Measurements from ENCODE around the gene HAPLN3. TPM values are rescaled to one million over a fixed set of nuclear protein-coding genes. Genes with fewer than 3 reads are reported as not detected.

Gene HAPLN3
- polyA plus RNA-seq, 2 of the 4 experiments (the other 2 are of a cell fraction), result 8.5 to 39.7 TPM

GRCh38 chr15:88858934-88859333, 36.4 kb downstream of the HAPLN3 start:
- DNase-seq (ENCODE audit: low read depth in 1 of 2, low spot score in 1 of 2), result no peak
- Histone ChIP-seq H3K9me3 (peaks cover 23% of the 10 kb centered on the region), H3K4me2 (no peak overlapping the region), H3K4me3 (no peak overlapping the region), H3K27ac (no peak overlapping the region), H3K4me1 (no peaks in the 10 kb centered on the region)
- 61% methylated on average over 11 of the region's 11 CpGs for WGBS (ENCODE audit: missing lambda C conversion rate)
- TF ChIP-seq HDAC2 (IDR thresholded peaks at IDR 0.05), result no peak
- TF ChIP-seq FOXS1 (CRISPR knock-in tag; IDR thresholded peaks at IDR 0.05), result no peak
- TF ChIP-seq HOXB13 (CRISPR knock-in tag; IDR thresholded peaks at IDR 0.05; ENCODE audit: low read depth), result no peak
- TF ChIP-seq MAX (IDR thresholded peaks at IDR 0.05), result no peak
- TF ChIP-seq EP300 (IDR thresholded peaks at IDR 0.05), result no peak
- no peak for TF ChIP-seq ZC3H11A (IDR thresholded peaks at IDR 0.05)
- no peak for TF ChIP-seq RAD21 (conservative IDR thresholded peaks at IDR 0.05 in 1 of 2, IDR thresholded peaks at IDR 0.05 in 1 of 2)
- TF ChIP-seq EHF (CRISPR knock-in tag; IDR thresholded peaks at IDR 0.05), result no peak
- no peak for TF ChIP-seq CBX8 (IDR thresholded peaks at IDR 0.05)
- TF ChIP-seq RNF2 (IDR thresholded peaks at IDR 0.05; ENCODE audit: borderline replicate concordance, low read depth), result no peak
- TF ChIP-seq POLR2A (IDR thresholded peaks at IDR 0.05; ENCODE audit: low read length), result no peak
- no peak for TF ChIP-seq REST (IDR thresholded peaks at IDR 0.05)
- no peak for TF ChIP-seq RFX5 (IDR thresholded peaks at IDR 0.05)
- no peak for TF ChIP-seq CBX2 (IDR thresholded peaks at IDR 0.05; ENCODE audit: borderline replicate concordance, low read depth)
- no peak for TF ChIP-seq JUNB (IDR thresholded peaks at IDR 0.05)
- CTCF ChIA-PET, result interaction anchor here (0.8 to 4.3 kb wide), 3 partner anchors 12 to 308 kb away, joined by 4 to 23 read pairs (median 4); no protein-coding TSS in a partner anchor
- FAIRE-seq, result no peak
- POLR2A ChIA-PET, result no interaction called here
- peak in 1 of 2 experiments; percentile 27; a peak in 3 of 6 replicates for ATAC-seq

GRCh38 chr15:88852476-88852875, 42.9 kb downstream of the HAPLN3 start:
- no peak for ATAC-seq
- no peak for TF ChIP-seq HMGXB4 (CRISPR knock-in tag; IDR thresholded peaks at IDR 0.05; ENCODE audit: borderline replicate concordance)
- no peak for TF ChIP-seq HES2 (IDR thresholded peaks at IDR 0.05)
- TF ChIP-seq MYC (IDR thresholded peaks at IDR 0.05; ENCODE audit: borderline replicate concordance, low read length), result no peak
- TF ChIP-seq NPAS2 (CRISPR knock-in tag; IDR thresholded peaks at IDR 0.05; ENCODE audit: borderline replicate concordance), result no peak
- no peak for TF ChIP-seq BHLHE40 (IDR thresholded peaks at IDR 0.05; ENCODE audit: low read depth, low read length)
- TF ChIP-seq TFCP2L1 (CRISPR knock-in tag; IDR thresholded peaks at IDR 0.05), result no peak
- TF ChIP-seq SMC3 (IDR thresholded peaks at IDR 0.05), result no peak
- TF ChIP-seq JUN (IDR thresholded peaks at IDR 0.05), result no peak
- no peak for TF ChIP-seq CHD2 (IDR thresholded peaks at IDR 0.05; ENCODE audit: low read length, partially characterized antibody)
- TF ChIP-seq HEYL (CRISPR knock-in tag; IDR thresholded peaks at IDR 0.05), result no peak
- no peak for FAIRE-seq
- Histone ChIP-seq H3K9me3 (peaks cover 20% of the 10 kb centered on the region), H3K4me2 (no peak overlapping the region), H3K27ac (no peak overlapping the region), H3K4me1 (no peaks in the 10 kb centered on the region), H3K4me3 (no peak overlapping the region)
- no peak for DNase-seq (ENCODE audit: low read depth in 1 of 2, low spot score in 1 of 2)
- POLR2A ChIA-PET, result no interaction called here
- CTCF ChIA-PET, result no interaction called here

Data from A549 (cell line).